ENCODE results near the gene HOXD12.
A peak's percentile ranks its signal among the peaks of the same experiment; 100 is the strongest.

The HOXD12 gene

GRCh38 chr2:176132205-176133171, 32.9 kb downstream of the HOXD12 start:
- no peak for DNase-seq

DNA sequence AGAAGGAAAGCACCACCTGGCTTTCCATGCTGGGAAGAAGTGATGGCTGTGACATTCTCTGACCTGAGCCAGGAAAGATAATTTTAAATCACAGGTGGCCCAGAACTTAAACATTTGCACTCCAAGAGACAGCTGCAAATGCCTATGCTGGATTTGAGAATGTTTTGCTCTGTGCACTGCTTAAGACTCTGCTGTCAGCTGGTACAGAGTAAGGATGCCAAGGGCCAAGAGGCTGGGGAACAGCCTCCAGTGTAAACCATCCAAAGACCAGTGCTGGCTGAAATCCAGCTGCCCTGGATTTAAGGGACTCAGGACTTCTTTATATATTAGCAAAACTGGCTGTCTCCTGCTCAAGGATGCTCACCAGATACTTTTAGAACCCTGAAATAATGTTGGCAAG, 33.8 kb downstream of the HOXD12 start:
- DNase-seq: no peak

- no peak for DNase-seq
Measured at GRCh38 chr2:176134035-176134434, 34.4 kb downstream of the HOXD12 start.

- DNase-seq: no peak
Measured at GRCh38 chr2:176135035-176135440, 35.4 kb downstream of the HOXD12 start.

DNA sequence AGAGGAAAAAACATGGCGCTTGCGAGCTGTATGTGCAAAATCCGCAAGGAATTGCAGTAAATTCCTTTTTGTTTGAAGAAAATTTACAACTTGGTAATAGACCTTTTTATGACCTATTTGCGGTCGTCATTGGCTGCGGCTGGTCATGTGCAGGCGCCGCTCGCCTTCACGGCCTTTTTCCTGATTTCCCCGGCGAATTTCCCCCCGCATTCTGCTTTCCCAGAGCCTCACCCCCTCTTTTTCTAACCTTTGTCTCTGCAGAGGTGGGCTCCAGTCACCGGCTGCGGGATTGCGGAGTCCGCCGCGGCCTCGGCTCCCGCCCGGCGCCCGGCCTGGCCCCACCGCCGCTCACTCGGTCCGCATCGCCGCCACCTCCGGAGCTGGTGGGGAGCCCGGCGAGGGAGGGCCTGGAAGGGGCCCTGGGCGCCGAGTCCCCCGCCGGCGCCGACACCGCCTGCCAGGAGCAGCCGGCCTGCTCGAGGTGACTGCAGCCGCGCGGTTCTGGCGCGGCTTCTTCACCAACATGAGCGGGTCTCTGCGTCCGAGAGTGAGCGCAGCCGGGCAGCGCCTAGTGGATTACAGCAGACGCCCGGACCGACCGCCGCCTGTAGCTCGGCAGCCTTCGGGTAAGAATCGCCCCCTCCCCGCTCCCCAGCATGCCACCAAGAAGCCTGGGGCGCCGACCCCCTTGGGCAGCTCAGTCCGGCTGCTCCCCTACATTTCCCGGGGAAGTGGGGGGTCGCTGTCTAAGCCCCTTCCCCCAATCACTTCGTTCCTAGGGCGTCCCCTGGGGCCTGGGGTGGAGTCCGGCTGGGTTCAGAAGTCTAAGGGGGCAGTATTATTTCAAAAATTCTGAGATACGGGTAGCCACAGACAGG, 37.0 kb downstream of the HOXD12 start:
- DNase-seq: no peak

DNA sequence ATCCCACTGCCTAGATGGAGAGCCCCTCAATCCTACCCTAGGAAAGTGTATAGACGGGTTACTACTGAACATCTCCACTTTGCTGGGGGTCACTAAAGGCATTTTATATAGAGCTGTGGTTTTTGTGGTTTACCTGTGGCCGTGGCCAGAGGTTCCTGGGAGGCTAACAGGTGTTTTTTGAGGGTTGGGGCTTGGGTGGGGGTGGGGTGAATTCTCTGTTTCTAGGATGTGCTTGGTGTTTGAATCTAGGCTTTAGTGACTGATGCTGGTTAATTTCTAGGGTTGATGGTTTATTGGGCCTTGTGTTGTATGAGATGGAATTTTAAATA, 37.6 kb downstream of the HOXD12 start:
- DNase-seq: no peak

GRCh38 chr2:176137906-176138305, 38.3 kb downstream of the HOXD12 start:
- no peak for DNase-seq

DNA sequence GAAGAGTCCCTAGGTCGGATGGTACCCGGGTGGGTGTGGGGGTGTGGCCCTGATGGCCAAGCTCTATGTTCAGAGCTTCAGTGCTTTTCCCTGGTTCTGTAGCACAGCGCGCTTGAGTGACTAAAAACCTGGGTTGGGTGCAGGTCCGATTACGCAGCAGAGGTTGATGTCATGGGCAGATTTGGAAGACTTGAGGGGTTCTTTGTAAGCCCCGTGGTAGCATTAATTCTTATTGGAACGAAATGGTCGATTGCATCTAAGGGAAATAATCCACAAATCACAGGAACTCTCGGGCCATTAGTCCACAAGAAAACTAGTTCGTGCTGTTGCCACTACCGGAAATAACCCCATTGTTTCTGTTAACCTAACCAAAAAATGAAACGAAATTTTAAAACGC, 38.9 kb downstream of the HOXD12 start:
- no peak for DNase-seq

GRCh38 chr2:176138923-176139660, 39.5 kb downstream of the HOXD12 start:
- DNase-seq: no peak

DNA sequence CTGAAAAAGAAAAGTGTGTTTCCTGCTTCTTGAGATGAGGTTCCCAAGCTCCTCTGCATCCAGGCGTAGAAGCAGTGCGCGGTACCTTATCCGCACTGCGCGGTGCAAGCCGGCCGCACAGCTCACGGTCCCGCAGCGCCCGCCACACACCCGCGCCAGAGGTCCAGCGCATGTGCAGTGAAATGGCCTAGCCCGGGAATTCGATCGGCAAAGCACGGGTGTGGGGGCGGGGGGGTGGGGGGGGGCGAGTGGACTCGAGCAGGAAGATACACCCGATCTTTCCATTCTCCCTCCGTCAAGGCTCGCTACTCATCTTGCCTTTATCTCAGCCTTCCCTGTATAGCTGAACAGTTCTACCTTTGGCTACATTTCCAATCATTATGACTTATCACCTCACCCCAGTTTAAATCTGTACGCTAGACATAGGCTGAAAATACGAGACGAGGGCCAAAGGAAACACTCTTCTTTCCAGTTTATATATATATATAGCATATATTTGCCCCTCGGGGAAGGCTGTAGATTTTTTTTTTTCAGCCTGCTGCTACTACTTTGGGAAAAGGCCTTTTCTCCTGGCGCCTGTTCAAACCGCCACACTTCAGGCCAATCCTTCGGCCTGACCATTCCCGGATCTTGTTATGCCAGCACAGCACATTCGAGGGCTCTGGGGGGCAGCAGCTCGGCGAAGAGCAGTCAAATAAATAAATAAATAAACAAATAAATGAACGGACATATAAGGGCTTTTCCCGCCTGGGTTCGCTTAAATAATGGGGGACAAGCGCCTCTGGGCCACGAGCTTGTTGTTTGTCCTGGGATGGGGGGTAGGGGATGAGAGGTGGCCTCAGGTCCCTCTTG, 40.3 kb downstream of the HOXD12 start:
- no peak for DNase-seq

DNA sequence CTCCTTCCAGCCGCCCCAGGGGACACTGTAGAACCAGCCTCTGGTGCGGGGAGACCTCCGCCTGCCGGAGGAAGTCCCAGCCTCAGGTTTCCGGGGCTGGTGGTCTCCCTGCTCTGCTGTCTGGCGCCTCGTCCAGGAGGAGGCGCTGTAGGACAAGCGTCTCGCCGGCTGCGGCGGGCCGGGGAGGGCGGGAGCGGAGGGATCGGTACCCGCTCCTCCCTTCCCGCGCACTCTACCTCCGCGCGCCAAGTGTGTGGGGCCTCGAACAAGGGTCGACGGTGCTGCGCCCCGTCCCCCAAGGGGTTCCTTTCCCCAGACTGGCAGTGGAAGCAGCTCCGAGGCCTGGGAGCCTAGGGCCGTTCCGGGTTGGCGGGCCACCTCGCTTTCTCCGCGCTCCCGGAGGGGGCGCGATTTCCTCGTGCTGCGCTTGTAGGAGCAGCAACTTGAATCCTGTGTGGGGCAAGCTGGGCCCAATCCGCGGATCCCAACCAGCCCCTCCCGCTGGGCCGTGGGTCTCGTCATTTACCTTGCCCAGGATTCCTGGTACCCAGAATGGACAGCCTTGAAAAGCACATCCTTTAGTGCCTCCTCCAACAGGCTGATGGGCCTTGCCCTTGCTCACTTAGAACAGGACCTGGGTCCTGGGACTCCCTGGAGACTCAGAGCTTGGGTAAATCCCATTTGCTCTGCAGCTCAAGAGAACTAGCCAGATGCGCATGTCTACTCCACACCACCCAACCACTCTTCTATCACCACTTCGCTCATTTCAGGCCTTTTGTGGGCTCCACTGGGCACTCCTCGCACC, 41.1 kb downstream of the HOXD12 start:
- DNase-seq: peak; percentile 44

DNA sequence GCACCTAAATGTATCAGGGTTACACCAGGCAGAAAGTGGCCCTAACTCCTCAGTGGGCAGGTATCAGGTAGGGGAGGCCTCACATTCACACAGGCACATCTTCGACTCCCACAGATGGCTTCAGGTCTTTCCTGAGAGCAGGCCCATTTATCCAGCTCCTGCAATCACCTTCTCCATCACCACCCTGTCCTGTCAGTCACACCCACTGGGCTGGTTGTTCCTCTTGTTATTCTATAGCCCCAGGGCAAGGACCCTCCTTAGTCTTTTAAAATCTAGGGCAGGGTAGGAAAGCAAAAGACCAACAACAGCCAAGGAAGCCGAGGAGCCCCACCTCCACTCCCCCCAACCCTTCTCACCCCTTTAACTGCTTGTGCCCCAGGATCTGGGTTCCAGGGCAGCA, 42.7 kb downstream of the HOXD12 start:
- no peak for DNase-seq

GRCh38 chr2:176145085-176145969, 45.7 kb downstream of the HOXD12 start:
- no peak for DNase-seq

GRCh38 chr2:176146101-176146500, 46.5 kb downstream of the HOXD12 start:
- DNase-seq: no peak

- DNase-seq: no peak
Measured at GRCh38 chr2:176146645-176147044, 47.0 kb downstream of the HOXD12 start.

GRCh38 chr2:176147210-176147799, 47.7 kb downstream of the HOXD12 start:
- no peak for DNase-seq

DNA sequence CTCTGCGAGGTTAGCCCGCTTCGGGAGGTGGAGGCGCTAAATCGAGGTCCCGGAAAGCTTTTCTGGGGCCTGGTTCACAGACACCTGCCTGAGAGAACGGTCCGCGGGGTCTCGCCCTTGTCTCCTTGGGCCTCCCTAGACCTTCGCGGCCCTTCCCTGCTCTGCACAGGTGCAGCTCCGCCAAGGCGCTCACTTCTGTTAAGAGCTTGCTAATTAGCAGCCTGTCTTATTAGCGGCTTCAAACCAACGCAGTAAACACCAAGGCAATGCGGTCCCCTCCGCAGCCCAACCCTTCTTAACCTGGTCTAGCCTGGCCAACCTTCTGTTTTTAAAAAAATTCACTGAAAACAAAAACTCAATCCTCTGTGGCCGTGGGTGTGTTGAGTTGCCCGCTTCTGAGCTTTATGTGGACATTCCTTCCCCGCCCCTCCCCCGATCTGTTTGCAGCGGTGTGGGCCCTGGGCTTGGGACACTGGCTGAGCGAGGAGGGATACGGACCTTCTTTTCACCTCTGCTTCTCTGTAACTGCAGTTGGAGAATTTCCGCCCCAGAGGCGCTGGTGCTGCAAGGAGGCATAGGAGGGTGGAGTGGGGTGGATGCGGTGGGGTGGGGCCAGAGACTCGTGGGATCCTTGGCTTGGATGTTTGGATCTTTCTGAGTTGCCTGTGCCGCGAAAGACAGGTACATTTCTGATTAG, 48.4 kb downstream of the HOXD12 start:
- no peak for DNase-seq

- no peak for DNase-seq
Measured at GRCh38 chr2:176148751-176149421, 49.3 kb downstream of the HOXD12 start.
